AG04450 (cell line): ENCODE results near the gene DAPK2. TPM values are rescaled to one million over a fixed set of nuclear protein-coding genes. Genes with fewer than 3 reads are reported as not detected.
"Not testable (repeated sequence)": the region's sequence is repeated elsewhere in the genome, so short reads cannot be mapped to it uniquely, and the experiment has no call there.

Experiments
- CTCF ChIA-PET: fragments of 300-600, 350-600 bp; formaldehyde crosslinking; extraction: SDS; loops from one replicate; lab custom pipeline; 2022; ENCODE audit warnings: antibody characterized with exemption, inconsistent platforms; lab: Charles Lee
- POLR2A ChIA-PET: fragments of 350-600 bp; formaldehyde crosslinking; extraction: SDS; loops from one replicate; lab custom pipeline; 2021; ENCODE audit warnings: antibody characterized with exemption, inconsistent platforms; lab: Yijun Ruan, JAX
- DNase-seq: peaks from one replicate; pipeline ENCODE4 v3.0.0-alpha.2; 2011; ENCODE audit warnings: low read depth, low spot score
- H3K27ac ChIP-seq: one replicate; pipeline ENCODE4 v1.5.1; 2012; ENCODE audit warnings: low read depth, low read length, control low read depth
- H3K27me3 ChIP-seq: one replicate; pipeline ENCODE4 v1.6.0; 2012; ENCODE audit warnings: low read length; ENCODE audit not compliant: control insufficient read depth, insufficient read depth
- H3K4me3 ChIP-seq: 2 replicates; pipeline ENCODE4 v1.5.1; 2011; ENCODE audit warnings: mild to moderate bottlenecking, low read depth, low read length, control low read depth
- H3K9me3 ChIP-seq: 2 replicates; pipeline ENCODE4 v1.5.1; 2012; ENCODE audit warnings: low read length; ENCODE audit not compliant: control insufficient read depth, insufficient read depth
- polyA plus RNA-seq: library from polyadenylated mRNA; depleted of rRNA; stranded (reverse); fragments of >200 nt; gene quantifications from 2 replicates; pipeline ENCODE4 v1.2.3, GENCODE V29; 2011
- TF ChIP-seq, protein P1 (sequence below): IDR thresholded peaks from 2 replicates; pipeline ENCODE4 v1.5.1; 2011; ENCODE audit warnings: low read depth, low read length, control low read depth, inconsistent platforms

Gene DAPK2
- polyA plus RNA-seq, 1 experiment = 0.42 TPM

DNA sequence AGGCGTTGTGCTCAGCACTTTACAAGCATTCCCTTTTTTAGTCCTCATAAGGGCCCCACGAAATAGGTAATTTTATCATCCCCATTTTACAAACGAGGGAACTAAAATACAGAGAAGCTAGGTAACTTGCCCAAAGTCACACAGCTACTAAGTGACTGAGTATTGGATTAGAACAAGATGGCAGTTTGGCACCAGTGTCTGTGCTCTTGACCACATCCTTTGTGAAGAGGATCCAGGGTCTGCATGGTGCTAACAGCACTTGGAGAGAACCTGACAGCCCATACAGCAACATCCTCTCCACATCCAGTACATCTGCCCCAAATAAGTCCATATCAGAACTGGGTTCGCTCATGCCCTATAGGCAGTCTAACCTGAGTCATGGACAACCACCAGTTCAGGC lies 21.8 kb upstream of the DAPK2 start:
- ChIA-PET CTCF (interaction anchor here (0.5 to 10.1 kb wide), 33 partner anchors 12 to 859 kb away, joined by 3 to 189 read pairs (median 4); partner anchors contain the start of gene DAPK2), POLR2A (interaction anchor here (1.0 kb wide), 1 partner anchor 316 kb away, joined by 3 read pairs; no protein-coding TSS in a partner anchor)
- H3K9me3 ChIP-seq = no peaks in the 10 kb centered on the region
- TF ChIP-seq, protein P1, sequence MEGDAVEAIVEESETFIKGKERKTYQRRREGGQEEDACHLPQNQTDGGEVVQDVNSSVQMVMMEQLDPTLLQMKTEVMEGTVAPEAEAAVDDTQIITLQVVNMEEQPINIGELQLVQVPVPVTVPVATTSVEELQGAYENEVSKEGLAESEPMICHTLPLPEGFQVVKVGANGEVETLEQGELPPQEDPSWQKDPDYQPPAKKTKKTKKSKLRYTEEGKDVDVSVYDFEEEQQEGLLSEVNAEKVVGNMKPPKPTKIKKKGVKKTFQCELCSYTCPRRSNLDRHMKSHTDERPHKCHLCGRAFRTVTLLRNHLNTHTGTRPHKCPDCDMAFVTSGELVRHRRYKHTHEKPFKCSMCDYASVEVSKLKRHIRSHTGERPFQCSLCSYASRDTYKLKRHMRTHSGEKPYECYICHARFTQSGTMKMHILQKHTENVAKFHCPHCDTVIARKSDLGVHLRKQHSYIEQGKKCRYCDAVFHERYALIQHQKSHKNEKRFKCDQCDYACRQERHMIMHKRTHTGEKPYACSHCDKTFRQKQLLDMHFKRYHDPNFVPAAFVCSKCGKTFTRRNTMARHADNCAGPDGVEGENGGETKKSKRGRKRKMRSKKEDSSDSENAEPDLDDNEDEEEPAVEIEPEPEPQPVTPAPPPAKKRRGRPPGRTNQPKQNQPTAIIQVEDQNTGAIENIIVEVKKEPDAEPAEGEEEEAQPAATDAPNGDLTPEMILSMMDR = no peak
- no peak for DNase-seq
- H3K27me3 ChIP-seq = no peaks in the 10 kb centered on the region
- H3K27ac ChIP-seq = no peak overlapping the region
- no peak overlapping the region for H3K4me3 ChIP-seq

DNA sequence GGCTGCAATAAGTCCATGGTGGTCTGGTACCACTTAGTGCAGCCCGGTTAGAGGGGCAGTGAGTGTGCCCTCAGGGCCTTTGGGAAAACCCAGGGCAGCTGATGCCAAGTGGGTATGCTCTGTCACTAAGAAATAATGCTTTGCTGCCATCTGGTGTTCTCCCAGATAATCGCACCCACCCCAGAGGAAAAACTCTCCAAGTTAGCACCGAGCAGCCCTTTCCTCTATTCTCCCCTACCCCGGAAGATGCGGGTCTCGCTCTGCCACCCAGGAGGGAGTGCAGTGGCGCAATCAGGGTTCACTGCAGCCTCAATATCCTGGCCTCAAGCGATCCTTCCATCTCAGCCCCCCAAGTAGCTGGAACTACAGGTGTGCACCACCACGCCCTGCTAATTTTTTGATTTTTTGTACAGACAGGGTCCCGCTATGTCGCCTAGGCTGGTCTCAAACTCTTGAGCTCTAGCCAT lies 21.3 kb upstream of the DAPK2 start:
- DNase-seq = peak; percentile 8
- POLR2A ChIA-PET = interaction anchor here (0.7 to 1.0 kb wide), 2 partner anchors 315 to 777 kb away, joined by 3 read pairs; no protein-coding TSS in a partner anchor
- CTCF ChIA-PET = interaction anchor here (0.5 to 10.1 kb wide), 37 partner anchors 12 to 859 kb away, joined by 3 to 189 read pairs (median 4); partner anchors contain the start of gene DAPK2

DNA sequence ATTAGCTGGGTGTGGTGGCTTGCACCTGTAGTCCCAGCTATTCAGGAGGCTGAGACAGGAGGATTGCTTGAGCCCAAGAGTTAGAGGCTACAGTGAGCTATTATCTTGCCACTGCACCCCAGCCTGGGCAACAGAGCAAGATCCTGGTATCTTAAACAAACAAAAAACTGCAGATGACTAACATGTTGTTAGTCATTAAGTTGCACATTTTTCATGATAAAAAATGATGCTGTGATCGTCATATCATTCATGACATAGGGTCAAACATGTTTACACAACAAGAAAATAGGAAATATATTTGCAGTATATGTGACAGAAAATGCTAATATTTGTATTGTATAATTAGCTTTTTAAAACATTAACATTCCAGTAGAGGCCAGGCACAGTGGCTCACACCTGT lies 20.2 kb upstream of the DAPK2 start:
- ChIA-PET POLR2A (interaction anchor here (0.8 kb wide), 1 partner anchor 48 kb away, joined by 6 read pairs; no protein-coding TSS in a partner anchor), CTCF (interaction anchor here (0.7 to 10.1 kb wide), 7 partner anchors 20 to 580 kb away, joined by 3 to 189 read pairs (median 6); partner anchors contain the start of gene DAPK2)
- H3K9me3 ChIP-seq = no peaks in the 10 kb centered on the region
- no peak for DNase-seq
- TF ChIP-seq, protein P1 = no peak
- no peak overlapping the region for H3K4me3 ChIP-seq
- H3K27ac ChIP-seq = no peak overlapping the region
- H3K27me3 ChIP-seq = no peaks in the 10 kb centered on the region

More for the DNA sequence above, 21.3 kb upstream of the DAPK2 start:
- H3K4me3 ChIP-seq = no peak overlapping the region
- no peaks in the 10 kb centered on the region for H3K27me3 ChIP-seq
- no peak overlapping the region for H3K27ac ChIP-seq
- no peaks in the 10 kb centered on the region for H3K9me3 ChIP-seq
- TF ChIP-seq, protein P1 = peak; percentile 81

DNA sequence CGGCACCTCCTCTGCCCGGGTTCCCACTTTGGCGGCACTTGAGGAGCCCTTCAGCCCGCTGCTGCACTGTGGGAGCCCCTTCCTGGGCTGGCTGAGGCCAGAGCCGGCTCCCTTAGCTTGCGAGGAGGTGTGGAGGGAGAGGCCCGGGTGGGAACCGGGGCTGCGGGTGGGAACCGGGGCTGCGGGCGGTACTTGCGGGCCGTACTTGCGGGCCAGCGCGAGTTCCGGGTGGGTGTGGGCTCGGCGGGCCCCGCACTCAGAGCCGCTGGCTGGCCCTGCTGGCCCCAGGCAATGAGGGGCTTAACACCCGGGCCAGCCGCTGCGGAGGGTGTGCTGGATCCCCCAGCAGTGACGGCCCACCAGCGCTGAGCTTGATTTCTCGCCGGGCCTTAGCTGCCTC lies 14.4 kb upstream of the DAPK2 start:
- H3K9me3 ChIP-seq = peaks cover 8% of the 10 kb centered on the region; the same call in 1 of the 2 replicates
- H3K27ac ChIP-seq = no peak overlapping the region
- TF ChIP-seq, protein P1 = no peak
- no peak for DNase-seq
- no peak overlapping the region for H3K4me3 ChIP-seq
- H3K27me3 ChIP-seq = no peaks in the 10 kb centered on the region
- ChIA-PET CTCF (no interaction called here), POLR2A (no interaction called here)

DNA sequence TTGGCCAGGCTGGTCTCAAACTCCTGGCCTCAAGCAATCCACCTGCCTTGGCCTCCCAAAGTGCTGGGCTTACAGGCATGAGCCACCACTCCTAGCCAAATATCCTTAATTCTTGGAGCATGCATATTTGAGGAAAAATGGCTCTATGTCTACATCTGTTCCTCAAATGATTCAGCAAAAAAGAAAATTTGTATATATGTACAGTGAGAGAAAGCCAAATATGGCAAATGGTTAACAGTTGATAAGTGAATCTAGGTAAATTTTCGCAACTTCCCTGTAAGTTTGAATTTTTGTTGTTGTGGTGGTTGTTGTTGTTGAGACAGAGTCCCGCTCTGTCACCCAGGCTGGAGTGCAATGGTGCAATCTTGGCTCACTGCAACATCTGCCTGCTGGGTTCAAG lies 12.8 kb upstream of the DAPK2 start:
- CTCF ChIA-PET, POLR2A ChIA-PET, H3K9me3 ChIP-seq, H3K4me3 ChIP-seq, H3K27me3 ChIP-seq, DNase-seq, H3K27ac ChIP-seq: not testable (repeated sequence)
